Left lobe of liver (tissue), 2 donors: Measurements from ENCODE around the gene SLX9. TPM values are rescaled to one million over a fixed set of nuclear protein-coding genes. Genes with fewer than 3 reads are reported as not detected.

Experiments
- ATAC-seq: fragments of 200-7000 bp; cut with Tn5 transposase; one replicate; pipeline ENCODE4 v1.9.1; 2020; ENCODE audit warnings: mild to moderate bottlenecking, moderate library complexity
- DNase-seq: peaks from one replicate; pipeline ENCODE4 v3.0.0-alpha.2; 2020; ENCODE audit warnings: low spot score
- total RNA-seq: library from RNA; stranded (reverse); gene quantifications from one replicate; pipeline ENCODE4 v1.2.1, GENCODE V29; 2021
- donor health status: DM: no; HTN: no; CAD: no; lungs with moderate emphysema.
- donor health status: DM: no; HTN: yes; CAD: no.

SLX9 gene
- total RNA-seq, 1 donor from 2014 or later = 19.1 TPM

DNA sequence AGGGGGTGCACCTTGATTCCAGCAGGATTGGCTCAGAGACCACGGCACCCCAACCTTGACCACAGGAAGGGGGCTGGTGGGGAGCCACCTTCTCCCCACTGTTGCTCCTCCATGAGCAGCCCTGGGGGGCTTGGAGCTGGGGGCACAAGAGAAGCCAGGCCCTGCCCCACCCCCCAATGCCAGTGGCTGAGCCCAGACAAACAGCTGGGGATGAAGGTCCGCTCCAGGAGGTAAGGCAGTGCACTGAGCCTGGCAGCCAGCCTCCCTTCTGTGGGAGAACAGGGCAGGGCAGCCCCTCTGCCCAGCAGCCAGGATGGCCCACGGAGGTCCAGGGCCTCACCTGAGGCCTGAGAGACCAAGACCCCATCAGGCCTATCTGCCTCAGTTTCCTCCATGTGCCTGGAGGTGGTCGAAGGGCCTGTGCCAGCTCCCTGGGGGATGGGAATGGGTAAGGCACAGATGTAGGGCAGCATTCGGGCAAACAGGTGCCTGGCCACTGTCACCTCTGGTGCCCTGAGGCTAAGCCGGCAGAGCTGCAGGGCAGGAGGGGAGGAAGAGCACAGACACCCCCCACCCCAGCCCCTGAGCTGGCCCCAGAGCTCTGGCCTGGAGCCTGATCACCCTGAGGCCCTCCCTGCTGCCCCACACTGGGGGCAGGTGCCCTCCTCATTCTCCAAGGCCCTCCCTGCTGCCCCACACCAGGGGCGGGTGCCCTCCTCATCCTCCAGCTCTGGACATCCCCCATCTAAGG, 26.2 kb upstream of the SLX9 start:
- DNase-seq = peak; percentile 83
- peak; percentile 68 for ATAC-seq

DNA sequence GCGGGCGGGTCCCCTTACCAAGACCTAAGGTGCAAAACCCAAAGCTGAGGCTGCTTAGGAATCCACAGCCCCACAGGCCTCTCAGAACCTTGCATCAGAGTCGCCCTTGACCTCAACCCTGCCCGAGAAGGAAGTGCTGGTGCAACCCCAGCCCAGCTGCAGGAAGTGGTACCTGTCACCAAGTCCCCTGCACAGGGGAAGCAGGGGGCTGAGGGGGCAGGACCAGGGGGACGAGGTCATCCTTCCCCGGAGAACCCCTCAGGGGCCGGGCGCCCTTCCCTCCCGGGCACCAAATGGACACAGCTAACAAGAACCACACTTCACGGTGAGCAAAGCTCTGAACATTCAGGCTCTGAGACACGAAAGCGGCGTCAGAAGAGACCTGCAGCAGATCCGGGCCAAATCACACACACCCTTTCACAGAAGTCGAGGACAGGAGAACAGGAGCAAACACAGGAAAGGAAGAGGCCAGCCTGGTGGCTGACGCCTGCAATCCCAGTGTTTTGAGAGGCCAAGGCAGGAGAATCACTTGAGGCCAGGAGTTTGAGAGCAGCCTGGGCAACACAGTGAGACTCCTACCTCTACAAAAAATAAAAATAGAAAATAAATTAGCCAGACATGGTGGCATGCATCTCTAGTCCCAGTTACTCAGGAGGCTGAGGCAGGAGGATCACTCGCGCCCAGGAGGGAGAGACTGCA, 25.5 kb upstream of the SLX9 start:
- DNase-seq (no peak), ATAC-seq (peak; percentile 4)

- ATAC-seq (no peak), DNase-seq (no peak)
Observed at GRCh38 chr21:44916965-44917364, 22.9 kb upstream of the SLX9 start.

- ATAC-seq (peak; percentile 1), DNase-seq (no peak)
Observed at GRCh38 chr21:44917446-44918106, 22.3 kb upstream of the SLX9 start.

GRCh38 chr21:44918107-44918470, 21.7 kb upstream of the SLX9 start:
- peak; percentile 74 for ATAC-seq
- peak; percentile 81 for DNase-seq

GRCh38 chr21:44918581-44919033, 21.2 kb upstream of the SLX9 start:
- no peak for DNase-seq
- ATAC-seq = no peak

GRCh38 chr21:44919111-44919912, 20.5 kb upstream of the SLX9 start:
- no peak for ATAC-seq
- DNase-seq = no peak

DNA sequence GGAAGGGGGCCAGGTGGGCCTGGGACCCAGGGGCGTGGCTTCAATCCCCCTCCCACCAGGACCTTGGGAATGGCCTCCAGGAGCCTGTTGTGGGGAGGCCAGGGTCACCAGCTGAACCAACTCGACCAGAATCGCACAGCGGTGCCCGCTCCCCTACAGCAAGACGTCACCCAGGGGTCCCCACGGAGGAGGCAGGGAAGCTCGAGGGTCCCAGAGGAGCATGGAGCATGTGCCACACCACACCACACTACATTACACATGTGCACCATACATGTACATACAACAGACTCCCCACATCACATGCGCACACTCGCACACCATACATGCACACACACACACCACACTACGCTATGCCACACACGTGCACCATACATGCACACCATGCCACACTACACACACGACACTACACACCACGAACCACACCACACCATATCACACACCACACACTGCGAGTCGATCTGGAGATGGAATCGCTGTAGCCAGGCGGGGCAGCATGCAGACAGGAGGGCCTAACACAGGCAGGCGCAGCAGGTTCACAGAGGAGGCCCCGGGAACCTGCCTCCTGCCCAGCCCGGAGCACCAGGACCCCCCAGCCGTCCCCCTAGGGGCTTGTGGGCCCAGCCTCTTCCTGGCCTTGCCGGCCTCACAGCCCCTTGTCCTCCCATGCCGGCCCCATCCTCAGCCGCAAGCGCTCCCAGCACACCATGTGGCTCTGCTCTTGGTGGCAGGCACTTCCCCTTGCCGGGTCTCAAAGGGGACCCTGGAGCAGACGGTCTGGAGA, 19.7 kb upstream of the SLX9 start:
- ATAC-seq (no peak), DNase-seq (no peak)

GRCh38 chr21:44920694-44921604, 18.9 kb upstream of the SLX9 start, which contains the start of gene ITGB2:
Gene ITGB2, minus strand, starts transcription at chr21:44920899. Its CDS starts 10,117 bp downstream, at chr21:44910782.
- ATAC-seq = no peak

GRCh38 chr21:44921928-44922327, 17.9 kb upstream of the SLX9 start:
- ATAC-seq = no peak
- DNase-seq = no peak

More at GRCh38 chr21:44920694-44921604, 18.9 kb upstream of the SLX9 start, which contains the start of gene ITGB2:
- DNase-seq = no peak

DNA sequence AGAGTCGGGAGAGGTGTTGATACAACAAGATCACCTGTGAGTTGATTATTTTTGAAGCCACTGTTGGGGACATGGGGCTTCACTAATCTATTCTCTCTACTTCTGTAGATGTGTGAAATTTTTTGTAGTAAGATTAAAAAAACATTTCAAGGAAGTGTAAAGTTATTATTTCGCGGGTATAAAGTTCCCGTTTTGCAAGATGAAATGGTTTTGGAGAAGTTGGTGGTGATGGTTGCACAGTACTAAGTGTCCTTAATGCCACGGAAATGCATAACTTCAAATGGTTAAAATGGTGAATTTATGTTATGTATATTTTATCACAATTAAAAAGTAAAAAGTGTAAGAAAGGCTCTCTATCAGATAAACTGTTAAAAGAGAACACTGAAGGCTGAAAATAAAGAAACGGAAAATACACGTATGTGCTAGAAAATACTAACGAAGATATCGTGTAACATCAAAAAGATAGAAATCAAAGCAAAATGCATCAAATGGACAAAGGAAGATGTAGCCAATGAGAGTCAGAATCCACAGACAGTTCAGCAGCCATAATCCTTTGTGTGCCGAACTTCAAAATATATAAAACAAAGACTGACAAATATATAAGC, 16.2 kb upstream of the SLX9 start:
- ATAC-seq = no peak
- DNase-seq = no peak

DNA sequence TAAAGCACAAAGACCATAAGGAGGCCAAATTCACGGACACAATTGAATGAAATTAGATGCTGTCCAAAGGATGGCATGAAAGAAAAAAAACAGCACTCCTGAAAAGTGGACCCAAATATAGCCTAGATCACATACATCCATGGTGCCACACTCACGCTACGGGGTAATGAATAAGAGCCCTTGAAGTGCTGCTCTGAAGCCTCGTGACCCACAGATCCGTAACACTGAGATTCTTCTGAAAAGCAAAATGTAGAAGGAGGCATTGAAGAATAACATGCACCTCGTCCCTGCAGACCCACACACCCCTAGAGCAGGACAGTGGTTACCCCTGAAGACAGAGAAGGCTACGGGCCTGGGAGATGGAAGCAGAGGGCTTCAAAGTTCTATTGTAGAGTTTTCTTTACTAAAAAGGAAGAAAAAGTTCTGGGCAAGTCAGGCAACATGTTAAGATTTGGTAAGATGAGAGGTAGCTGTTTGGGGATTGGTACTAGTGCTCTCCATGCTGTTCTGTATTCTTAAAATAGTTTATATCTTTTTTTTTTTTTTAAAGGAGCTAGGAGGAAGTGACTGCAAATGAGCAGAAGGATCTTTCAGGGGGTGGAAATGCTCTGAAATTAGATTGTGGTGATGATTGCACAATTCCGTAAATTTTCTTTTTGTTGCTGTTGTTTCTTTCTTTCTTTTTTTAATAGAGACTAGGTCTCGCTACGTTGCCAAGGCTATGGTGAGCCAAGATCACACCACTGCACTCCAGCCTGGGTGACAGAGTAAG, 15.0 kb upstream of the SLX9 start:
- ATAC-seq = no peak
- no peak for DNase-seq

- DNase-seq (no peak), ATAC-seq (no peak)
Observed at GRCh38 chr21:44925378-44925755, 14.5 kb upstream of the SLX9 start.

DNA sequence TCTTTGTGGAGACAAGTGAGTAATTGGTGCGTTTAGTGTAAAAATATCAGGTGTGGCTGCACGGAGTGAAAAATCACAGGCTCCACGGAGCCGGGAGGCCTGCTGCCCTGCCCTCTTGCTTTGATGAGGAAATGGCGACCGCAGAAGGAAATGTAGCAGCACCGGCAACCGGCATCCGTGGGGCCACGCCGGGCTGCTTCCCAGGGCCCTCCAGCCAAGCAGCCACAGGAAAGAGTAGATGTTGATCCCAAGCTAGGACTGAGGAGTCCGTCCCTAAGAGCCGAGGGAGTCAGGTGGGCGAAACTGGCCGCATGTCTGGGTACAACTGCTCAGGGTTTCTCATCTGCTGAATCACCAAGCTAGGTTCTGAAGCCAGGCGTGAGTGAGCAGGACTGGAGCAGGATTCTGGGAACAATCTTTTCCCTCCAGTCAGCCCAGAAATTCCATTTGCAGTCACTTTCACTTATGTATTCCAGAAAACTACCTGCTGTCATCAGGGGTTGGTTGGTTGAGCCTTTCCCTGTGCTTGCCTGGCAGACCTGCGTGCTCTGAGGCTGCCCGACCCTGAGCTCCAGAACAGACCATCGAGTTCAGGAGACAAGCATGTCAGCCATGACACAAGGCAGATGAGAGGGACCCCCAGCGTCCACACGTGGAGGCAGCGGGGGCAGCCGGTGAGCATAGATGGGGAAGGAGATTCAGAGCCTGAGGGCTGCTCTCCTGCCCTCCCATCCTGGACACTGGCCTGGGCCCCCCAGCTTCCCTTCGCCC, 13.3 kb upstream of the SLX9 start:
- DNase-seq (no peak), ATAC-seq (no peak)

GRCh38 chr21:44927259-44927586, 12.6 kb upstream of the SLX9 start:
- no peak for ATAC-seq
- DNase-seq = no peak

DNA sequence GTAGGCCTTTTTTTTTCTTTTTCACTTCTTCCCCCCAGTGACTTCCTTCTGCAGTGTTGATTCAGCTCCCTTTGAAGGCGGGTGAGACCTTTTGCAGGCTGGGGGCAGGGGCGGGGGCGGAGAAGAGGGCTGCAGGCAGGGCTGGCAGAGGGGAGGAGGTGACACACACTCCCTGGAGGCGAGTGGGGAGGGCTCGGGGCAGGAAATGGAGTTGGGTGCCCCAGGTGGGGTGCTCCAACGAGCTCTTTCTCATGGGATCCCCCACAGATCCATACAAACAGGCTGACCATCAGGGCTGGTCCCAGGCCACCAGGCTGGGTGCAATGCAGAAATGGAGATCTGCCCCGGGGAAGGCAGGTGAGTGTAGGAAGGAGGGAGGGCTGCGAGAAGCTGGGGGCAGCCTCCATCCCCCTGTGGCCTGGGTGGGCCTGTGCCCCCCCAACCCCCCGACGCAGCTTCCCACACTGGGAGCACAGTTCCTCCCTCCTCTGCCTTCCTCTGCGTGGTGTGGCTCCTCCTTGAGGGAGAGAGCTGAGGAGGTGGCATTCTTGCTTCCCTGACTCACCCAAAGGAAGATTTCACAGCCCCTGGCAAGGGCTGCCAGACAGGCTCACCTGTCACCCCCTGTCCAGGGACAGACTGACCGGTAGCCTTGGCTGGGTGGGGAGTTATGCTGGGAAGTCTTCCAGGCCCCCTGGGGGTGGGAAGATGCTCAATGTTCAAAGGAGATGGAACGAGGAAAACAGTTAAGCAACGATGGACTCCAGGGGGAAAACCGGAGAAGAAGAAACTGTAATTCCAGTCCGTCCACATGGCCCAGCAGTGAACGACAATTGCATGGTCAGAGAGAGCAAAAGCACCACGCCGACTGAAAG, 12.0 kb upstream of the SLX9 start:
- DNase-seq = no peak
- no peak for ATAC-seq
